Activated CD8-positive, alpha-beta T cell treated with anti-CD3 and anti-CD28 coated beads for 36 hours (primary cell): ENCODE measurements around the gene SLC22A17. TPM values are rescaled to one million over a fixed set of nuclear protein-coding genes. Genes with fewer than 3 reads are reported as not detected.
"Not testable (repeated sequence)": the region's sequence is repeated elsewhere in the genome, so short reads cannot be mapped to it uniquely, and the experiment has no call there.

Experiments
- ATAC-seq: fragments of 200-7000 bp; cut with Tn5 transposase; one replicate; pipeline ENCODE4 v1.10.0; 2021; ENCODE audit warnings: mild to moderate bottlenecking, moderate library complexity
- CTCF ChIA-PET: fragments of 350-600 bp; sonication (Branson Sonifier 250); formaldehyde crosslinking; loops from one replicate; lab custom pipeline; 2021; ENCODE audit warnings: antibody characterized with exemption; lab: Charles Lee
- POLR2A ChIA-PET: fragments of 350-600 bp; sonication (Branson Sonifier 250); formaldehyde crosslinking; loops from one replicate; lab custom pipeline; 2021; ENCODE audit warnings: antibody characterized with exemption; lab: Charles Lee
- DNase-seq: peaks from one replicate; pipeline ENCODE4 v3.0.0-alpha.2; 2020
- H3K27ac Mint-ChIP-seq: one replicate; pipeline ENCODE4 v1.8.0; 2021; ENCODE audit warnings: mild to moderate bottlenecking, mixed read lengths
- H3K27me3 Mint-ChIP-seq: one replicate; pipeline ENCODE4 v1.8.0; 2021; ENCODE audit warnings: mixed read lengths
- H3K36me3 Mint-ChIP-seq: one replicate; pipeline ENCODE4 v1.8.0; 2021; ENCODE audit warnings: low read depth, mixed read lengths
- H3K4me1 Mint-ChIP-seq: one replicate; pipeline ENCODE4 v1.8.0; 2021; ENCODE audit warnings: low read depth, mixed read lengths
- H3K4me3 Mint-ChIP-seq: one replicate; pipeline ENCODE4 v1.8.0; 2021; ENCODE audit warnings: mild to moderate bottlenecking, moderate library complexity, mixed read lengths
- H3K9me3 Mint-ChIP-seq: one replicate; pipeline ENCODE4 v1.8.0; 2021; ENCODE audit warnings: mixed read lengths
- CTCF ChIP-seq: fragments of 200-600 bp; IDR thresholded peaks from one replicate; pipeline ENCODE4 v1.8.0; 2022; ENCODE audit warnings: antibody characterized with exemption, mild to moderate bottlenecking
- intact Hi-C: fragments of 100-400 bp; cut with micrococcal nuclease; formaldehyde crosslinking; loops from one replicate; pipeline ENCODE4 v1.10.0; 2022
- total RNA-seq, 2 experiments: library from RNA; stranded (reverse); gene quantifications; one replicate each; pipeline ENCODE4 v1.2.3, GENCODE V29; 2021

The SLC22A17 gene
- total RNA-seq, 2 experiments from 2014 or later, result 2.3 TPM

DNA sequence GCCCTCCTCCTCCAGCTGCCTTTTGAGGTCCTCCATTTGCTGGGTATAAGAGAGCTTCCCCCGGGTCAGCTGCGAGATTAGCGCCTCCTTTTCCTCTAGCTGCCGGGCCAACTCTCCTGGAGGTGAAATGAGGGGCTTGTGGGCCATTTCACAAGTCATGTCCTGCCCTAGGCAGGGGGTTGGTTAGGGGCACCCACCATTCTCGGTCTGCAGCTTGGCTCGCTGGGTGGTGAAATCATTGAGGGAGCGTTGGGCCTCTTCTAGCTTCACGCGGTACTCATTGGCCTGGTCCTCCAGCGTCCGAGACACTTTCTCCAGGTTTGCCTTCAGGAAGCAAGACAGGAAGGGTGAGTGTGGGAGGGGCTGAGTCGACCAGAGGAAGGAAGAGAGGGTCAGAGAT is 36.7 kb upstream of the SLC22A17 start:
- peaks cover 2% of the 10 kb centered on the region for H3K27me3 Mint-ChIP-seq
- CTCF ChIA-PET, result interaction anchor here (1.9 kb wide), 1 partner anchor 9 kb away, joined by 9 read pairs; no protein-coding TSS in a partner anchor

DNA sequence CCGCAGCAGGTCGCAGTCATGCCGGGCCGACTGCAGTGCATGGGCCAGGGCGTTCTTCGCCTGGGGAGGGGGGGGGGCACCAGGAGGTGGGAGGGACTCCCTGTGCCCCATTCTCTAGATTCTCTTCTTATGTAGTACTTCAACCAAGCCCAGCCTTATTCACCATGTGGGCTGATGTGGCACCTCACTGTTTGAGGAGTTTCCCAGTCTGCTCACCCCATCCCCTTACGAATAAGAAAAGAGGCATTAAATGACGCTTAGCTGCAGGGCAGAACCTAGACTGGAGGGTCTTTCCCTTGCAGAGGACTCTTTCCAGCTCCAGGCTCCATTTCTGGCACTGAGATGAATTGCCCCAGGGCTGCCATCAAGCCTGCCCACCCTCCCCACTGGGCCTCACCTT is 36.3 kb upstream of the SLC22A17 start:
- intact Hi-C loops, result loop anchor here (10.0 kb wide), 1 partner anchor 124 kb away; no protein-coding TSS in a partner anchor
- no peak for DNase-seq
- ChIA-PET CTCF (interaction anchor here (1.9 kb wide), 1 partner anchor 9 kb away, joined by 9 read pairs; no protein-coding TSS in a partner anchor), POLR2A (no interaction called here)
- Mint-ChIP-seq H3K27ac (no peak overlapping the region), H3K36me3 (no peaks in the 10 kb centered on the region), H3K4me1 (no peaks in the 10 kb centered on the region), H3K9me3 (no peaks in the 10 kb centered on the region), H3K27me3 (peaks cover 2% of the 10 kb centered on the region), H3K4me3 (no peak overlapping the region)
- no peak for TF ChIP-seq CTCF
- ATAC-seq, result no peak

More for the DNA sequence above, 36.7 kb upstream of the SLC22A17 start:
- intact Hi-C loops, result loop anchor here (10.0 kb wide), 1 partner anchor 125 kb away; no protein-coding TSS in a partner anchor
- no peaks in the 10 kb centered on the region for H3K9me3 Mint-ChIP-seq
- no peaks in the 10 kb centered on the region for H3K36me3 Mint-ChIP-seq
- H3K4me3 Mint-ChIP-seq, result no peak overlapping the region
- TF ChIP-seq CTCF, result no peak
- no peak overlapping the region for H3K27ac Mint-ChIP-seq
- DNase-seq, result no peak
- POLR2A ChIA-PET, result no interaction called here
- H3K4me1 Mint-ChIP-seq, result no peaks in the 10 kb centered on the region
- ATAC-seq, result no peak

GRCh38 chr14:23387916-23388882 is 35.5 kb upstream of the SLC22A17 start:
- POLR2A ChIA-PET, result no interaction called here
- CTCF ChIA-PET, result interaction anchor here (1.9 kb wide), 1 partner anchor 8 kb away, joined by 9 read pairs; no protein-coding TSS in a partner anchor

GRCh38 chr14:23386999-23387398 is 34.3 kb upstream of the SLC22A17 start:
- no peak for TF ChIP-seq CTCF
- H3K4me1 Mint-ChIP-seq, result no peaks in the 10 kb centered on the region
- DNase-seq (no peak), ATAC-seq (no peak)
- H3K4me3 Mint-ChIP-seq, result no peak overlapping the region
- ChIA-PET POLR2A (interaction anchor here (1.0 kb wide), 1 partner anchor 8 kb away, joined by 3 read pairs; no protein-coding TSS in a partner anchor), CTCF (interaction anchor here (1.2 to 1.5 kb wide), 2 partner anchors 245 to 266 kb away, joined by 3 read pairs; no protein-coding TSS in a partner anchor)
- no peaks in the 10 kb centered on the region for H3K9me3 Mint-ChIP-seq
- intact Hi-C loops, result loop anchor here (10.0 kb wide), 1 partner anchor 122 kb away; no protein-coding TSS in a partner anchor
- no peaks in the 10 kb centered on the region for H3K36me3 Mint-ChIP-seq
- H3K27ac Mint-ChIP-seq, result no peak overlapping the region
- no peaks in the 10 kb centered on the region for H3K27me3 Mint-ChIP-seq

More at GRCh38 chr14:23387916-23388882, 35.5 kb upstream of the SLC22A17 start:
- Mint-ChIP-seq H3K9me3 (no peaks in the 10 kb centered on the region), H3K4me1 (no peaks in the 10 kb centered on the region), H3K4me3 (no peak overlapping the region), H3K27me3 (peaks cover 2% of the 10 kb centered on the region), H3K36me3 (no peaks in the 10 kb centered on the region), H3K27ac (no peak overlapping the region)
- TF ChIP-seq CTCF, result no peak
- no peak for DNase-seq
- ATAC-seq, result no peak
- intact Hi-C loops, result loop anchor here (10.0 kb wide), 1 partner anchor 123 kb away; no protein-coding TSS in a partner anchor

GRCh38 chr14:23386266-23386657 is 33.6 kb upstream of the SLC22A17 start:
- not testable (repeated sequence) for H3K36me3 Mint-ChIP-seq, H3K4me1 Mint-ChIP-seq, DNase-seq, ATAC-seq, H3K4me3 Mint-ChIP-seq, H3K9me3 Mint-ChIP-seq, H3K27ac Mint-ChIP-seq, H3K27me3 Mint-ChIP-seq
- ChIA-PET POLR2A (interaction anchor here (1.0 kb wide), 1 partner anchor 9 kb away, joined by 3 read pairs; no protein-coding TSS in a partner anchor), CTCF (interaction anchor here (1.2 to 1.5 kb wide), 2 partner anchors 246 to 266 kb away, joined by 3 read pairs; no protein-coding TSS in a partner anchor)
- intact Hi-C loops, result loop anchor here (10.0 kb wide), 1 partner anchor 121 kb away; no protein-coding TSS in a partner anchor
